Occipital lobe (tissue), 2 donors: ENCODE measurements around the gene EFCAB6. TPM values are rescaled to one million over a fixed set of nuclear protein-coding genes. Genes with fewer than 3 reads are reported as not detected.
"Not testable (repeated sequence)": the region's sequence is repeated elsewhere in the genome, so short reads cannot be mapped to it uniquely, and the experiment has no call there.

Source experiments
- DNase-seq: peaks from one replicate; lab custom pipeline; 2025; lab: John Stamatoyannopoulos, UW
- total RNA-seq: library from RNA; depleted of rRNA; stranded (reverse); fragments of >200 nt; gene quantifications from one replicate; pipeline ENCODE4 v1.2.3, GENCODE V29; 2014

Gene EFCAB6
- total RNA-seq, 1 donor from 2014 or later: 8.3 TPM

DNA sequence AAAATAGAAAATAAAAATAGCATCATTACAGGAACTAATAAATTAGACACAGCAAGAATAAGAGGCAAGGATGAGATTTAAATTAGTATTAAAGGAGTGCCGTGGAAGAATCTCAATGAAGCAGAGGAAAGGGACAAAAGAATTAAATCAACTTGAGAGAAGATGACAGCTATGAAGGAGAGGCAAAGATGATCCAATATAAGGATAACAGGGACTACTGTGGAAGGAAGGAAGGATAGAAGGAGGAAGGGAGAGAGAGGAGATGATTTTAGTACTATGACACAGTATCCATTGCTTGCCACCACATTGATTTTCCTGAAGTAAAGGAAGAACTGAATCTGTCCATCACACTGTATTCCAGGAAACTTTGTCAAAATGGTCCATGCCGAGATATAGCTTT, 98.0 kb downstream of the EFCAB6 start:
- no peak for DNase-seq

DNA sequence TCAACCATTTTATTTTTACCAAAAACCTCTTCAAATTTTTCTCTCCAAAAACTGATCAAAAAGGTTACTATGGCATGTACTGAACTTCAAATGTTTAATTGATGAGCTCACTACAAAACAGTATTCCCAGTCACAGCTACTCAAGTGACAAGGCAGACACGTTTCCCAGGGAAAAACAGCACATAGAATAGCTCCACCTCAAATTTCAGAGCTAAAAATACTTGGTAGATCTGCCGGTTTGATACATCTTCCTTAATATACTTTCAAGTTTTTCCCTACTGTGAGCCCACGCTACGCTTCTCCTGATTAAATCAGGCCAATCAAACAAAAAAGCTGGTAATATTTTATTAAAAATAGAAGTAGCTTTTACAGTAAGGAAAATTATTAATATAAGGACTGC, 100.4 kb downstream of the EFCAB6 start:
- no peak for DNase-seq

DNA sequence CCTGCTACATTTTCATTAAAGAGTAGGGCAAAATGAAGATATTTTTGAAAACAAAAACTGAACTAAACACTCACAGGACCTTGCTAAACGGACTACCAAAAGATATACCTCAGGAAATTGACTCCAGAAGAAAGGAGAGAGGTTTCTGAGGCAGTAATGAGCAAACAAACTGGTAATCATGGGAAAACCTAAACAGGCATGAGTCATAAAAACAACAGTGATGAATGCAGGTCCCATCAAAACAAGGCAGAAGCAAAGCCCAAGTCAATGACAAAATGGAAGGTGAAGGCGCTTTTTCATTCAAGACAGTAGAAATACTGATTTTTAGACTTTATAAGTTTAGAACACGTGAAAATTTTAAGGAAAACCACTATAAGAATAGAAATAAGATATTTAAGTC, 104.5 kb downstream of the EFCAB6 start:
- no peak for DNase-seq

DNA sequence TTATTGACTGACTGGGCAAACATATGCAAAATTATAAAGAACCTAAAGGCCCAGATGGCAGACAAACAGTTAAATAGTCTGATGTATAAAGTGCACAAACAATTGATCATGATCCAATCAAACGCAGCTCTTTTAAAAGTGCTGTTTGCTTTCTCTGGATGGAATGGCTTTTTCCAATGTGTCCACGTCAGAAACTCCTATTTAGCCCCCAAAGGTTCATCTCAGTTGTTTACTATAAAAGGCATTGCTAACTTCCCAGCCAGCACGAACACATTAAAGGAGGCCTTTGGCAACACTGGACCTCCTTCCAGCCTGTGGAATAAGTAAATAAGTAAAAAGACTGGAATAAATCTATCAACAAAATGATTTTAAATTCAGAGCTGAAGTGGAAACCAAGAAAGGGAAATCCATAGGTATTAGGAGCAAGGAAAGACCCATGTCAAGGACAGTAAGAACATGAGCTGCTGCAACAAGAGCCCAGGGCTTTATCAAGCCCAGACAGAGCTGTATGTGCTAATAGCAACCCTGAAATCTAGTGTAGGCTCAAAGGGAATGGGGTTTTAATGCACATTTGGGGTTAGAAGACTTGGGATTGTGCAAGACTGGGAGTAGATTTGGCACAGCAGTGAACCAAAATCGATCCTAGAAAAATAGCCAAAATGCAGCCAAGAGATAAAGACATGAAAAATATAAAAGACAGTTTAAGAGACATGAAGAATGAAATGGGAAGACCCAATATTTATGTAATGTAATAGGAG, 105.4 kb downstream of the EFCAB6 start:
- no peak for DNase-seq

DNA sequence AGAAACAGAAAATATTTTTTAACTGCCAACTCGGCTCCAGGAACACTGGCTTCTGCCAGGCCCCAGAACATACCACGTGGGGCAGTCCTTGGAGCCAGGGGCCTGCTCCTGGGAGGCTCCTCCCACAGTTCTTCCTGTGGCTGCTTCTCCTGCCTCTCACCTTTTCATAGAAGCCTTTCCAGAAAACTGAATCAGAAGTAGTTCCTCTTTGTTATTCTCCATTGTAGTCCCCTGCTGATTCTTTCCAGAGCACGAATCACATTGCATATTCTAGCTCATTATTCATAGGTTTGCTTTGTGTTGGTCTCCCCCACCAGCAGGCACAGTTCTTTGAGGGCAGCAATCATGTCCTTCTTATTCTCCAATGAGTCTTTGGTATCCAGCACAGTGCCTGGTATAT, 106.0 kb downstream of the EFCAB6 start:
- no peak for DNase-seq

DNA sequence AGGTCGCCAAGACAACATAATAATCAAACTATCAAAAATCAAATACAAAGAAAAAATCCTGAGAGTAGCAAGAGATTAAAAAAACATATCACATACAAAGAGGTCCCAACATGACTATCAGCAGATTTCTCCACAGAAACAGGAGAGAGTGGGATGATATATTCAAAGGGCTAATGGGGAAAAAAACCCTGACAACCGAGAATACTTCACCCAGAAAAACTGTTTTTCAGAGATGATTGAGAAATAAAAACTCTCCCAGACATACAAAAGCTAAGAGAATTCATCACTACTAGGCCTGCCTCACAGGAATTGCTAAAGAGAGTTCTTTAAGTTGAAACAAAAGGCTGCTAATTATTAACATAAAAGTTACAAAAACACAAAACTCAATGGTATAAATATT, 108.1 kb downstream of the EFCAB6 start:
- no peak for DNase-seq

DNA sequence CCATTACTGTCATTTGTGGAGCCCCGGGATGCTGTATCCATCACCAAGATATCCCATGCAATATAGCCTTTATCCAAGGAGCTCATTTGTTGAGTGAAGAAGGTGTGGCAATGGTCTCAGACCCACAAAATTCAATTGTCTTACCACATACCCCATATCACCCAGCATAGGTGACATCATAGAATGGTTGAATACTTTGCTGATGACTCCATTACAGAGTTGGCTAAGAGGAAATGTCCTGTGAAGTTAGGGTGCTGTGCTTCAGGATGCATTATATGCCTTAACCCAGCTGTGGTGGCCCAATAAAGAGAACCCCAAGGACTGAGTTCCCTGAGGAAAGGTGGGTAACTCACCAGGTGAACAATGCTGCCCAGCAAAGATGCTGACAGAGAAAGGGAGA, 113.7 kb downstream of the EFCAB6 start:
- no peak for DNase-seq

DNA sequence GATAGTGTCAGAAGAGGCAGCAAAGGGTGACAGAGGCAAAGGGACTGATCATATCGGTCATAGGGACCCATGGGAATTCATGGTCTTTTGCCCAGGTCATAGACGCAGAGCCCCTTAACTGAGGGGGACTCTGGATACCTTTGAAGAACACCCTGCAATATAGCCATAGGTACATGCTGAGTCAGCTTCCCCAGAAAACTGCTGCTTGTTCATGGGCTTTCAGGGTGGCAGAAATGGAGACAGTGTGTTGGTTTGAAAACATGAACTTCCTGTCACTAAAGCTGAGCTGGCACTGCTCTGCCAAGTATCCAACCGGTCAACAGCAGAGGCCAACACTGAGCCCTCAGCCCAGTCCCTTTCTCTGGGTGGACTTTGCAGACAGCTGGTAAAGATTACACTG, 114.2 kb downstream of the EFCAB6 start:
- DNase-seq: no peak

DNA sequence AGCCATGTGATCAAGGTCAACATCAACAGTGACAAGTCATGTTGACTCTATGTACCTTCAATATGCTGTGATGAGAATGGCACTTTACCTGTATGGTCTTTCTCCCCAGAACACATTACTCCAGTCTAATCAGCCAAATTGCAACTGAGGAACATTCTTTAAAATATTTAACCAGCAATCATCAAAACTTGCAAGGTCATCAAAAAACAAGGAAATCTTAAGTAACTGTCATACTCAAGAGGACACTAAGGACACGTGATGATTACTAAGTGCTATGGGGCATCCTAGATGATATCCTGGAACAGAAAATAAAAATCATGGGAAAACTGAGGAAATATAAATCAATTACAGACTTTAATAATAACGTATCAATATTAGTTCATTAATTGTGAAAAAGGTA, 118.9 kb downstream of the EFCAB6 start:
- no peak for DNase-seq

DNA sequence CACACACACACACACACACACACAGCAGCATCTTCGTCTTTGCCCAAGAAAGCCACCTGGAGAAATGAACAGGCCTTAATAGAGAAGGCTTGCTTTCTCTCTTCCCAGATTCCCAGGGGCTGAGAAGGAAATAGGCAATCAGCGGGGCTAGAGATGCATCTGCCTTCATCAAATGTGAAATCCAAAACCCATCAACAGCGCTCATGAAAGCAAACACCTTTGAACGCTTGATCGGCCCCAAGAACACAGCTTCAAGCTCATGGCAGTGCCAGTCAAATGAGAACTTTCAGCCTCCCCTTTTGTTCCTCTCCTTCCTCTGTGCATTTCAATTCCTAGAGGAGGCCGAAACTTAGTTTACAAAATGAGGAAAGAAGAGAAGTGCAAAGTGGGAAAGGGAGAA, 122.7 kb downstream of the EFCAB6 start:
- no peak for DNase-seq

DNA sequence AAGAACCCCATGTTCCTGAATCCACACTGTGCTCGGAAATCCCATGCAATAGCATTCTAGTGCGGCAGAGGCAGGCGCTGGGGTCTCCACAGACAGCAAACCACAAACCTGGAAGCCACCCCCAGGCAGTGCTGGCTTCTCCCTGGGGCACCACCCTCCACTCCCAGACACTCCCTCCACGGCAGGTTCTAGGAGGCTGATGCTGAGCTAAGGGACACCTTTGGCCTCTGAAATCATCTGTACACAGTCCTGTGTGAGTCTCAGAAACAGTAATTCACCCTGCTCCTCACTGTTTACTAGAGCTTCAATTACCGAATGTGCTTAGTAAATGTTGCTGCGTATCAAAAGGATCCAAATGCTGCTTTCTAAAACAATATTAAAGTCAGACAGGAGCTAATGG, 129.3 kb downstream of the EFCAB6 start:
- DNase-seq: no peak

DNA sequence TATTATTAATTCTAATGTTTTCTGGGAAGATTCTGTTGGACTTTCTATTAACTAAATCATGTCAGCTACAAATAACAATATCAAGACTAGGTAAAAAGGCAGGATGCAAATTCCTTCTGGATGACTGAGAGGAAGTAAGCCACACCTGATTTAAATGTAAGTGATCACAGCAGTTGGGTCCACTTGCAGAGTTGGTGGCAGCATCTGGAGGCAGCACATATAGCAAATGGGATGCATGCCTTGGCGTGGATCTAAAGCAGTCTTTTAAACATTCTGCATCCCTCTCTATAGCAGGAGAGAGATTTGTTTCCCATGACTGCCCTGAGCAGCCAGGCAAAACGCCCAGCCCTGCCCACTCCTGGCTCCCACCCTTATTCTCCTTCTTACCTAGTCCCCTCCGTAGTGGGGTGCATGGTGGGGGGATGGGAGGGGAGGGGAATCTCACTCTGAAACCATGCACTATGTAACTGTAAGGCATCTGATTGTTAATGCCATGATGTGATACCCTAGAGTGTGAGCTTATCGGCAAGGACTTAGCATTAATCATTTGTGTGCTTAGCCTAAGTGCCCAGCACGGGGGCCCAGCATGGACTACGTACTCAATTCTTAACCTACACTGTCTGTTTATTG, 130.3 kb downstream of the EFCAB6 start:
- no peak for DNase-seq

DNA sequence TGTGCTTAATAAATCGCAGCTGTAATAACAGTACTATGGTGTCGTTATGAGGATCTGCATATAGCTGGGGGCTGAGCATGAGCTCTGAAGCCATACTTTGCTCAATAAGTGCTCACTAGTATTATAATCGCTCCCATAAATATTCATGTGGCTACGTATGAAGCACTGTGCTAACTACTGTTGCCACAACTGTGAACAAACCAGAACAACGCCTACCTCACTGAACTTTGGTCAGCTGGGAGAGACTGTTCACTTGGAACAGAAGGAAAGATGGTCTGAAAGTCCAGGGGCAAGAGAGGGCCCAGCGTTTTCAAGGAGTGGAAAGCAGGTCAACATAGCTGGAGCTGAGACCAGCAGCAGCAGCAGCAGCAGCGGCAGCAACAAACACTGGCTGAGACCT, 141.6 kb downstream of the EFCAB6 start:
- DNase-seq: no peak

DNA sequence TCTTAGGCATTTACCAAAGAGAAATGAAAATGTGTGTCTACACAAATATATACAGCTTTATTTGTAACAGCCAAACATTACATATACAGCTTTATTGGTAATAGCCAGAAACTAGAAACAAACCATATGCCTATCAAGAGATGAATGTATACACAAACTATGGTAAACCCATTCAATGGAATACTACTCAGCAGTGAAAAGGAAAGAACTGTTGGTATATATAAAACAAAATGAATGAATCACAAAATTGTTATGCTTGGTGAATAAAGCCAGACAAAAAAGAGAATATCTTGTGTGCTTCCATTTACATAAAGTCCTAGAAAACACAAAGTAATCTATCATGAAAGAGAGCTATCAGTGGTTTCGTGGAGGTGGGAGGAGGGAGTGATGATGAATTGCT, 142.9 kb downstream of the EFCAB6 start:
- DNase-seq: no peak

DNA sequence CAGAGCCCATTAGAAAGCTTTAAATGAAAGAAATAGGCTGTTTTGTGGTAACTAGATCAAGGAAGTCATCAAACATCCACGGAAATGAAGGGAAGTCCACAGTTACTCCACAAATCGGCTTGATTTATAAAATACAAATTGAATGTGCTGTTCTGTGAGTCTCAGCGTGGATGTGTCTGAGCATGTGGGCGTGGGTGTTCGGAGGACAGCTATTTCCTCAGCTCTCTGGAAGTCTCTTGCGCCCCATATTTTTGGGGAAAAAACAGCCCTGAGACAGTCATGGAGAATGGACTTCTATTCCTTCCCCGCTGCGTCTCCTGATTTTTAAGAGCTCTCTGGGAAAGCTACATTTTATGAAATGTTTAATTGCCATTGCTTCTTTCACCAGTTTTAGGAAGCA, 144.4 kb downstream of the EFCAB6 start:
- peak; percentile 7 for DNase-seq

DNA sequence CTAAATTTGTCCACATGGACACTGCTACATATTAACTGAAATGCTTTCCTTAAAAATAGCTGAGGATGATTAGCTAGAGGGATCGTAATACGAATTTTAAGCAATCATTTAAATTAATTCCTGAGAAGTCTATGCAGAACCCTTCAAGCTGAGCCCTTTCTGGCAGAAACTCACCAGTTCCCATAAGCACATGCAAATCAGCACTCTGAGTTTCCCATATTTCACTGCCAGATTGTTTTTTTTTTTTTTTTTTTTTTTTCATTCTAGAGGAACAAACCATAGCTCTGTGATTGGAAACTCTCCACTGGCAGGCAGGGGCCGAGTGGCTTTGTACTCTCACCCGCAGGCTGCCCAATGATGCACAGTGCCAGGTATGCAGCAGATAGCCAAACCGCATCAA, 145.6 kb downstream of the EFCAB6 start:
- no peak for DNase-seq

DNA sequence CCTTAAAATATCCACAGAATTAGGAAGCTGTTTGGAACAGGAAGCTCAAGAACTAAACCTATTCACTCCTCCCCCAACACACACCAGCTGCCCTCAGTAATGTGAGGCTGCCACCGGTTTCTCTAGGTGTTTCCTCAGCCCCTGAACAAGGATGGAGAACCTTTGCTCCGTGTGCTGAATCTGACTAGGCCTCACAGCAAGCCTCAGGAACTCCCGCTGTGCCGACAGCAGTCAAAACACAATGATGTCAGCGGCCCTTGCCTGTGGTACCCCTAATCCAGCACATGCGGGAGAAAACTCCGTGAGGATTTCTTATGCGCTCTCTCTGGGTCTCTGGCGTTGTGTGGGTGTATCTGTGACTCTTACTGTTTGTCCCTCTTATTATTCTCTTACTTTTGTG, 153.3 kb downstream of the EFCAB6 start:
- DNase-seq: no peak

DNA sequence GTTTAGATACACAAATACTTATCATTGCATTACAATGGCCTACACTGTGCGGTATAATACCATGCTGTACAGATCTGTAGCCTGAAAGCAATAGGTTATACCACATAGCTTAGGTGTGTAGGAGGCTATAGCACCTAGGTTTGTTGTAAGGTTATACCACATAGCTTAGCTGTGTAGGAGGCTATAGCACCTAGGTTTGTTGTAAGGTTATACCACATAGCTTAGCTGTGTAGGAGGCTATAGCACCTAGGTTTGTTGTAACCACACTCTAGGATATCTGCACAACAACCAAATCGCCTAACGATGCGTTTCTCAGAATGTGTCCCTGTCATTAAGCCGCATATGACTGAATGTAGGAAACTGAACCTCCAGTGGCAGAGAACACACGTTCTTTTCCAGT, 155.5 kb downstream of the EFCAB6 start:
- DNase-seq: not testable (repeated sequence)

DNA sequence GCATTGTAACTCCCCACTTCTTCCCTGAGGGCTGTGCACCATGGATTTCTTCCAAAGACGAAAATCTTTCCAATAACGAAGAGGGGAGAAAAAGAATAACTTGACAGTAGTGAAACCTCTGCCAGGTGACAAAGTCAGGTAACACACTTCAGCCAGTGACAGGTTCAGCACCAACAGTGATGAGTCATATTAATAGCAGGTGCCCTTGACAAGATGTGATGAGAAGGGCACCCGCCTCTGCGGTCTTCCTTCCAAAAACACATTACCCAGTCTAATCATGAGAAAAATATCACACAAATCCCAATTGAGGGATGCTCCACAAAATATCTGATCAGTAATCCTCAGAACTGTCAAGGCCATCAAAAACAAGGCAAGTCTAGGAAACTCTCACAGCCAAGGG, 157.8 kb downstream of the EFCAB6 start:
- no peak for DNase-seq

DNA sequence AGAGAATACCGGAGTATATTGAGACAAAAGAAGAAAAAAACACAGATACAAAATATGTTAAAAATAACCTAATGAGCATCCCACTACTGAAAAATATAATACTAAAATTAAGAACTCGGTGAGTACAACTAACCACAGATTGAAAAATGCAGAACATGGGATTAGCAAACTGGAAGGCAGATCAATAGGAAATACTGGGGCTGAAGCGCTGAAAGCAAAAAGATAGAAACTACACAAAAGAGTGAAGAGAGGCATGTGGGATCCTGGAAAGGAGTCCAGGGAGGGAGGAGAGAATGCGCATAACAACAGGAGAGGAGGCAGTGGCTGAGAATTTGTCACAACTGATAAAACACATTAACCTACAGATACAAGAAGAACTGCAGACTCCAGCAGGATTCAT, 159.3 kb downstream of the EFCAB6 start:
- DNase-seq: no peak

DNA sequence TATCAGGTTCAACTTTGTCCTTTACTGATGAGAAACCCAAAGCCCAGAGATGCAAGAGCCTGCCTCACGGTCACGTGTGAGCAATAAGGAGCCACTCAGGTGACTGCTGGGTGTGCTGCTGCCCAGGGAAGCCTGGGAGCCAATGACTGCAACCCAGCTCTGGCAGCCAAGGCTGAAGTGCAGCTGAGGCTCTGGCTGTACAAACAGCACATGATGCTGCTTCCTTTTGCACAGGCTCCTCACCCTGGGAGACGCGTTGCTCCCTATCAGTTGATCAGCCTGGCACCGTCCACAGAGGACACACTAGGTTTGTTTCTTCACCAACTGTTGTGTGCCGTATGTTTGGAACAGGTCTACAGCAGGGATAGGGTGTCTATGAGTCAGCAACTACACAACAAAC, 168.7 kb downstream of the EFCAB6 start:
- peak; percentile 27 for DNase-seq

DNA sequence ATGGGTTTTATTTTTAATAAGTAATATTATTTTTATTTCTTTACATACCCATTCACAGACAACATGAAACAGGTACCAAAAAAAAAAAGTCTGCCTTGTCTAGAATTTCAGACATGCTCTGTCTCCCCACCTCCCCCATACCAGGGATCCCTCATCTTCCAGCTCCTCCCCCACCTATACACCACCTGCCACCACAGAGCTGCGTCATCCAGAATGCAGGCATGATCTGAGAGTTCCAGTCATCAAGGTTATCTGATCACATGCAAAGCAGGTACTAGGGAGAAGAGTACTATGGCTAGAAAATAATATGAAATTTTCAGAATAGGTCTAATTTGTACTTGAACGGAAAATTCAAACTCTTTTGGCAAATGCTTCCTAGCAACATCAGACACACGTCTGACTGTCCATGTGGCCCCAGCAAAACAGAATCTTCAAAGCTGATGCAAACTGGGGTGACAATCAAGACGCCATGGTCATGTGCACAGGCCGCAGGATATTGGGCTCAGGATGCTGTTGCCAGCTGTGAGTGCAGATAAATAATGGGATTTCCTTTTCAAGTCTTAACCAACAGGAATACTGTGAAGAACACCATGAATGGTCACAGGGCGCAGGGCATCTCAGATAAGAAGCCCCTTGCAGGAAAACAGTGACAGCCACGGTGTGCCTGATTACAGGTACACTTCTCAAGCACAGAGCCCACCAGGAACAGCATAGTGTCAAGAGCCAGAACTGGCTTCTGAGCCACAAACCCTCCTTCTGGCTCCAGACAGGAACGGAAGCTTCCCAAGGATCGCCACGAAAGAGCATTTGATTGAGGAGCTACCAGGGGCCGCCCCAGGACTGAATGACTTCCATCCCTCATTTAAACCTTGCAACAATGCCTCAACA, 169.5 kb downstream of the EFCAB6 start:
- DNase-seq: no peak
